HG02588 (cell line): Measurements from ENCODE around the gene SMCO2.

Experiments used
- ATAC-seq: cut with Tn5 transposase; IDR thresholded peaks from one replicate; pipeline ENCODE4 v1.9.1; 2021; ENCODE audit warnings: mild to moderate bottlenecking, moderate library complexity; ENCODE audit not compliant: unreplicated experiment

The SMCO2 gene

DNA sequence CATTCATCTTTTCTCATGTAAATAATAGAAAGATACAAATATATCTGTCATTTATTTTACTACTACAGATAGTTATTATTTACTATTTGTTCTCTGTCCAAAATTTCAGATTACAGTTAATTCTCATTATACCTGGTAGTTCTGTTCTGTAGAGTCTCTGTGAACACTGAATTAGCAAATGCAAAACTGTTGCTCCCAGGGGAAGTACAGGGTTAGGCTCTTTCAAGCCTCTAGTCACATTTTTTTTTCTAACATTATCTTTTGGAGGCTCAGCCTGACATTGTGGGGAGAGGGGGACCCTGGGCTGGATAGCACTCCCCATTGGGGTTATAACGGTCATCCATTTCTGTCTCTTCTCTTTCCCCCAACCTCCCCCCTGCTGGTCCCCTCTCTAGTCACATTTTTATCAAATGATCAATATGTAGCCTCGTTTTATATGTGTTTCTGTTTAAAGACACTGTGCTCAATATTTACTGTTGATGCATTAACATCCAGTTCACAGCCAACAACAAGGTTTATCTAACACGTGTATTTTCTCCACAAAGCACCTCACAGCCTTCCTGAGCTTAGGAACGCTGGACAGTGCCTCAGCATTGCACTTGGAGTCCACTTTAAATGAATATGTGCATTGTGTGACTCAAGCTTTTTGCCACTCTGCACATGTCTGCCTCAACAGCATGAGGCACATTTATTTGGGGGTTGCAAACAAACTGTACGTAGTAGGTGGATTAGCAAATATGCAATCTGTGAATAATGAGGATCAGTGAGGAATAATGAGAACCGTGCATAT, 4.7 kb downstream of the SMCO2 start:
- no peak for ATAC-seq

DNA sequence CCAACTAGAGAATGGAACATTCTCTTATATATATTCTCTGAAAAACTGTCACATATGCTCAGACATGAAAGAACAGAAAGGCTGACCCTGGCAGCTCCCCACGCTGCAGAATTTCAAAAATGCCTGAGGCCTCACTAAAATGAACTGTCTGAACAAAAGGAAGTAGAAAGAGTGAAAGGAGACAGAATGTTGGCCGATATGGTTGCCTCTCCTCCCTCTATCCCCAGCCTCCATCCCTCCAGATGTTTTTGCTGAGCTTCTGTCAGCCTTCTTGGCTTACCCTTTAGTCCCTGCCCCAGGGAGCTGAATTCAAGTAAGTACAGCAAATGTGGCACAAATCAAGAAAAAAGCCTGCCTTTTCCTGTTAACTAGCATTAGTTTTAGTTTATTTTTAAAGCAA, 6.9 kb downstream of the SMCO2 start:
- no peak for ATAC-seq

DNA sequence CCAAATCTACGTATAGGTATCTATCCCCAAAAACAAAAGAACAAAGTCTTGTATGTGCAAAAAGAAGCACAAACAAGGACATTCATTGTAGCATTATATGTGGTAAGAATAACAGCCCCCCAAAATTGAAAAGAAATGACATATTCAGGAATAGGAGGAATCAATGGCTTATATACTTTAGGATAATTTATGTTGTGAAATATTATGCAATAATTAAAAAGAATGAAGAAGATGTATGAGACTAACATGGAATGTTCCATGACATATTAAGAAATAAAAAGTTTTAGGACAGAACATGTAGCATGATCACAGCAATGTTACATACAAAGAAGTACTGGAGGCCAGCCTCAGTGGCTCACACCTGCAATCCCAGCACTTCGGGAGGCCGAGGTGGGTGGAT, 9.1 kb downstream of the SMCO2 start:
- no peak for ATAC-seq

DNA sequence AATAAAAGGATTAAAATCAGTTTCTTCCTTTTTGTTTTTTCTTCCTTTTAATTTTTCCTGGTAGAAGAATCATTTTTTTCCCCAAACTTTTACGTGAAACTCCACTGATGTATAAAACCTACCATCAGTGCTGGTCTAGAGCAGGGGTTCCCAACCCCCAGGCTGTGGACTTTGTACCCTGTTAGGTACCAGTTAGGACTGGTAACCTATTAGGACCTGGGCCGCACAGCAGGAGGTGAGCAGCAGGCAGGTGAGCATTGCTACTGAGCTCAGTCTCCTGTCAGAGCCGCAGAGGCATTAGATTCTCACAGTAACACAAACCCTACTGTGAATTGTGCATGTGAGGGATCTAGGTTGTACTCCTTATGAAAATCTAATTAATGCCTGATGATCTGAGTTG, 10.1 kb downstream of the SMCO2 start:
- no peak for ATAC-seq

DNA sequence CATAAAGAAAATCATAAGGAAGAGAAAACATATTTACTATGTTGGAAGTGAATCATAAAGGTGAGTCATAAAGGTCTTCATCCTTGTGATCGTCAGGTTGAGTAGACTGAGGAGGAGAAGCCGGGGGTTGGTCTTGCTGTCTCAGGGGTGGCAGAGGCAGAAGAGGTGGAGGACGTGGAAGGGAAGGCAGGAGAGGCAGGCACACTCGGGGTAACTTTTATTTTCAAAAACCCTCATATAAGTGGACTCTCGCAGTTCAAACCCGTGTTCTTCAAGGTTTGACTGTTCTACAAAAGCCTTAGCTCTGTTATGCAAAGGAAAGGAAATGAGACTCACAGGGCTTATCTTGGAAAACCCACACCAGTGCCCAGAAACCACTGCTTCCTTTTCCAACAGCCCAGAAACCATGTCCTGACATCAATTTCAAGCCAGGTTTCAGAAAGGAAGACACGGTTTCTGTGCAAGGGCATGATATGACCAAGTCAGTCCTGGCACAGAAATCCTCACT, 14.0 kb downstream of the SMCO2 start:
- no peak for ATAC-seq

DNA sequence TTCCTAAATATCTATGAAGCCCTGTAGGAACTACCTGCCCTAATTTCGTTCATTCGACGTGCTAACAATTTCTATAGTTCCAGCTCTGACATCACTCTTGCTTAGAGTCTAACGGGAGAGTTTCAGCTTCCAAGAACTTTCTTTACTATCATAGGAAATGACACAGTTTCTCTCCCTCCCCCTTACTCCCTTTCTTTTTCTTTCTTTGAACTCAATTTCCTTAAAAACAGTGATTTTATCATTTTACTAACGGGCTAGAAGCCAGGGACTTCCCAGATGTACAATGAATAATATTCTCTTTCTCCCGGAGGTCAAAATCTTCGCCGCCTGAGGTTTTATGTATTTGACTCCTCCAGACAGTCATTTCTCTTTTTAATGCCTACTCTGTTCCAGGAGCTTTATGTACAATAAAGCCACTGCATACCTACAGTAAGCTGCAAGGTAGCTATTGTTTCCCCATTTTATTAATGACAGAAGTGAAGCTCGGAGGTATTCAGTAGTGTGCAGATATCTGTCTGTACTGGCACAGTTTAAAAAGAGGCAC, 15.7 kb downstream of the SMCO2 start:
- no peak for ATAC-seq

DNA sequence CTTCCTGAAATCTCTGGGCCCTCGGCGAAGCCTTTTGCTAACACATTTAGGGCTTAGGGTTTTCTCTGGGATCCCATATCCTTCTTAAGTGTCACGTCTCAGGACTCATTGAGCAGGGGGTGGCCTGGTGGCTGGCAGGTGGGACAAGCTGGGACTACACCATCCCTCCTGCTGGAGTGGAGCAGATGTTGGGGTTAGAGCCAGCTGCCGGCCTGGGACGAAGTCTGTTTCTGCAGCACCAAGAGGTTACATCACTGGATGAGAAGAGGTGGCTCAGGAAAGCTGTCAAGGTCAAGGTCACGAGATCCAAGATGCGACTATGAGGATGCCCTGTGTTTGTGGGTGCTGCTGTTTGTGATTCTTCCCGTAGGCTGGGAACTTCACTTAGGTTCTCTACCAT, 16.3 kb downstream of the SMCO2 start:
- no peak for ATAC-seq

DNA sequence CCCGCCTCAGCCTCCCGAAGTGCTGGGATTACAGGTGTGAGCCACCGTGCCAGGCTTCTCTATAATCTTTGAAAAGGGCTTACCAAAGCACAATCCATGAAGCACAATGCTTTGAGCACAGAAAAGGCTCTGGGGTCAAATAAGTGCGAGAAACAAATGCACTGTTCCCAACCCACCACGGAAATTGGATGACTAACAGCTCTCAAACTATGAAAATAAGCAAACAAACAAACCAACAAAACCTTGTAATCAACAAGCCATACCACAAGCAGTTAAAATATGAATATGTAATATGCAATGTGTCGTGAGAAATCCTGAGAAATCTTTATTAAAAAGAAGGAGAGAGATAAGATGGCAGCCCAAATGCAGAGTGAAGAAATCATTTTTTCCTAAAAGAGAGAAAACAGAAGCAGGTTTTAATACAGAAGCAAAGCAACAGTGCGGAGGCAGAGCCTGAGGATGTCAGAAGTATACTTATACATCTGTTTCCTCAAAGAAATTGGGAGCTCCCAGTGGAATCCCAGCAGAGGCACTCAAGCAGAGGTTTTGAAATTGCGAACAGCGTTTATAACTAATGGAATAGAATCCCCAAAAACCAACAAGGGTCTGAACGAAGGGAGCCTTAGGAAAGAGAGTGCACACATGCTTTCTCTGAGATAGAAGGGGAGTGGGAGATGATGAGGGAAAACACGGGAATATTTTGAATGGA, 17.1 kb downstream of the SMCO2 start:
- no peak for ATAC-seq

DNA sequence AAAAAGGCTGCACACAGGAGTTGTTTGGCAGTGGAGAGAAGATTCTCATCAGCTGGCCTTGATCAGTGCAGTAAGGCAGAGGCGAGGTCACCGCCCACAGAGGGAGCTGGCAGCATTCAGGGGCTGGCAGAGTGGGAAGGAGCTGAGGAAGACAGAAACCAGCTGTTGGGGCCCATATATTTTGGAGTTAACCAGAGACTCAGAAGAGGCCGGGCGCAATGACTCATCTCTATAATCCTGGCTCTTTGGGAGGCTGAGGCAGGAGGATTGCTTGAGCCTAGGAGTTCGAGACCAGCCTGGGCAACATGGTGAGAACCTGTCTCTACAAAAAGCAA, 17.7 kb downstream of the SMCO2 start:
- ATAC-seq: no peak

DNA sequence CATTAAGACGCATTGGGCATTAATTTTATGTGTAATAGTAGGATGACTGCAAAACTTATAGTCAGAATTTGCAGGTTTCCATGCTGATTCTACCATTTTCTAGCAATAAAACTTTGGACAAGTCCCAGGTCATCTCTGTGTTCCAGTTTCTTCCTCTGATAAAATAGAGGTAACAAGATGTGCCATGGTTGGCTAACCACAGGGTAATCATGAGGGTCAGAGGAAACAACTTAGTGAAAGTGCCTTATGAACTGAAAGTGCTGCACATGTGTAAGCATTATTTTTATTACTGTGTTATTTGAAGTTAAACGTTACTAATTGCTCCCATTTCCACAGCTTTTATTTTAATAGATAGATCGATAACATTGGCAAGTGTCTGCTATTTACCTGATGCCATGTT, 21.1 kb downstream of the SMCO2 start:
- peak; percentile 46 for ATAC-seq

DNA sequence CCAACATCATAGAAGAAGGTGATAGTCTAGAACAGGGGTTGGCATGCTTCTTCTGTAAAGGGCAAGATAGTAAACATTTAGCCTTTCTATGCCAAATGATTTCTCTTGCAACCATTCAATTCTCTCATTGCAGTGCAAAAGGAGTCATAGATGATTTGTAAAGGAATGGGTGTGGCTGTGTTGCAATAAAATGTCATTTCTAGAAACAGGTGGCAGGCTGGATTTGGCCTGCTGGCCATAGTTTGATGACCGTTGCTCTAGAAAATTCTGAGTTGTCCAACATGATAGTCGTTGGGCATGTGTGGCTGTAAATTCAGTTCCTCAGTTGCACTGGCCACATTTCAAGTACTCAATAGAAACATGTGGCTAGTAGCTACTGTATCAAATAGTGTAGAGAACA, 21.7 kb downstream of the SMCO2 start:
- no peak for ATAC-seq

DNA sequence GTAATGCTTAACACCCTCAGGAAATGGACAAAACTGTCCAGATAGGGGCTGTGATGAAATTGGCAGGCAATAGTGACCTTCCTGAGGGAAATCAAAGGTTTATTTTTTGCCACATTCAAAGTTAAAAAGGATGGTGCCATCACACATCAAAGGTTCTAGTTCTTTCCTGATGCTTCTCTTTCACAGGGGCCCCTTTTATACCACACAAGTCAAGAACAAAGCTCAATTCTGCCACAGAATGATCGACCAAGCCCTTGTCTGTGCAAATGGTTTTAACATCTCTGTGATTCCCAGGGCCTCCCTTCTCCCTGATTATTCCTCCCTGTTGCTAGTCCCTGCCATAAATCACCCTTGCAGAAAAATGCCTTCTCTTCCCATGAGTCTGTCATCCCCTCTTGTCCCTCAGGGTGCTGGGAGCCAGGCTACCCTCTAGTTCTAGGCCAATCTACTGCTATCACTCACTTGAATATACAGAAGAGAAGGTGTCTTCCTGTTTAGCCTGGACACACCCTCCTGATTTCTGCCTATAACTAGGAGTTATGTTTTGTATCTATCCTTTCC, 22.7 kb downstream of the SMCO2 start:
- no peak for ATAC-seq

DNA sequence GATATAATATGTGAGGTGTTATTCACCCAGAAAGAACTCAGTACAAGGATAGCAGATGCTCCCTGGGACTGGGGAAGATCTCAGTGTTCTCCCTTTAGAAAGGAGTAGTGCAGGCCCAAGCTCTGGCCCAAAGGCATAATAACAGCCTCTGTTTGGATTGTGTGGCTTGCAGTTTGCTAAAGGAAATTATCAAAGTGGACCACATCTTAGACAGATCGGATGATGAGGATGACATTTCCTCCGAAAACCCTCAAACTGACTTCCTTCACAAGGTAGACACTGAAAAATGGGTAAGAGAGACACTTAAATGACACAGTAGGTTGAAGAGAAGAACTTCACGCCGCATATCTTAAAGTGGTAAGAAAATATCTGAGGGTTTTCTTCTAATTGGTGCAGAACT, 26.1 kb downstream of the SMCO2 start:
- ATAC-seq: no peak

DNA sequence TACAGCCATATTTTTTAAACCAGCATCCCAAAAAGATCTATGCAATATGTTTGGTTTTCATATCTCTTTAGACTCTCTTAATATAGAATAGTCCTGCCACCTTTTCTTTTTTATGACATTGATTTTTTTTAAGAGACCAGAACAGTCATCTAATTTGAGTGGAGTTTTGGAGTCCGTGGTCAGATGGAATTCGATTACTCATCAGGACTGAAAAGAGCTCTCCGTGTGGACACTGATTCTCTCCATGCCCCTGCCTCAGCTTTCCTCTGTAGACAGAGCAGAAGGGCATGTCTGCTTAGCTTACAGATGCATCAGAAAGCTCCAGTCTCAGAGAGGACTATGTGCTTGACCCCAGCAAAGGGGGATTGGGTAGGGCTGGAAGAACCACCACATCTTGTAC, 27.8 kb downstream of the SMCO2 start:
- no peak for ATAC-seq

DNA sequence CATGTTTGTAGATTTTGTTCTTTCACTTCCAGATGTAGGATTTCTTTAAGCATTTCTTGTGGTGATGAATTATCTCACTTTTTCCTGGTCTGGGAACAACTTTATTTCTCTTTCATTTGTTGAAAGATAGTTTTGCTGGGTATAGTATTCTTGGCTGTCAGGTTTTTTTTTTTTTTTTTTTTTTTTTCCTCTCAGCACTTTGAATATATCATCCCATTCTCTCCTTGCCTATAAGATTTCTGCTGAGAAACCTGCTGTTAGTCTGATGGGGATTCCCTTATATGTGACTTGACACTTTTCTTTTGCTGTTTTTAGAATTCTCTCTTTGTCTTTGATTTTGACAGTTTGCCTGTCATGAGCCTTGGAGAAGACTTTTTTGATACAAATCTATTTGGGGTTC, 30.5 kb downstream of the SMCO2 start:
- ATAC-seq: no peak

DNA sequence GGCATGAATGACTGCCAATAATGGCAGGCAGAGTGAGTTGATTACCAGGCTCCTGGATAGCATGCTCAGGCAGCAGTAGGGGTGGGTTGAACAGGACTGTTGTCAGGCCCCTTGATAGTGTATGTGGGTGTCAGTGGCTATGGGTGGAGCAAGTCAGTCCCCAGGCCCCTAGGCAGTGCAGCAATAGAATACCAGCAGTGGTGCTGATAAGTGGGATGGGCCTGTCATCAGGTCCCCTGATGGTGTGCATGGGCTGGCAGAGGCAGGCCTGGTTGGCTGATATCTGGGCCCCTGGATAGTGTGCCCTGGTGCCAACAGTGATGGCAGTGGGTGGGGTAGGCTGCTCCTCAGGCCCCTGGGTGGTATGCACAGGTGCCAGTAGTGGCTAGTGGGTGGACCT, 32.4 kb downstream of the SMCO2 start:
- no peak for ATAC-seq

DNA sequence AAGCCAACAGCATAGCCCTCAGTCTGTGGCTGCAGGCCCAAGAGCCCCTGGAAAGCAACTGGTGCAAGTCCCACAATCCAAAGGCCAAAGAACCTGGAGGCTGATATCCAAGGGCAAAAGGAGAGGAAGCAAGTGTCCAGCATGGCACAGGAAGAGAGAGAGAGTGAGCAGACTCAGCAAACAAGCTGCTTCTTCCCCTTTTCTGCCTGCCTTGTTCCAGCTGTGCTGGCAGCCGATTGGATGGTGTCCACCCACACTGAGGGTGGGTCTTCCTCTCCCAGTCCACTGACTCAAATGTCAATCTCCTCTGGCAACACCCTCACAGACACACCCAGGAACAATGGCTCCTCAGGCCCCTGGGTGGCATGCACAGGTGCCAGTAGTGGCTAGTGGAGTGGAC, 33.5 kb downstream of the SMCO2 start:
- ATAC-seq: no peak

DNA sequence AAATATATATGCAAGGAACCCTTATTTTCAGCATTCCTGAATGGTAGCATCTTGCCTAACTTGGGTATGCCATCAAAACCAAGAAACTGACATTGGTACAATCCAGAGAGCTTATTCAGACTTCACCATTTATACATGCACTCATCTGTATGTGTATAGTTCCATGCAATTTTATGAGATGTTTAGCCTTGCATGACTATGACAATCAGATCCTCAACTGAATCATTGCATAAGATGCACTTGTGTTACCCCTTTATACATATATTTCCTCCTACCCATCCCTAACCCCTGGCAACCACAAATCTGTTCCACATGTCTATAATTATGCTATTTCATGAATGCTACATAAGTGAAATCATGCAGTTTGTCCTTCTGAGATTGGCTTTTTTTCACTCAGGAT, 40.4 kb downstream of the SMCO2 start:
- ATAC-seq: no peak

DNA sequence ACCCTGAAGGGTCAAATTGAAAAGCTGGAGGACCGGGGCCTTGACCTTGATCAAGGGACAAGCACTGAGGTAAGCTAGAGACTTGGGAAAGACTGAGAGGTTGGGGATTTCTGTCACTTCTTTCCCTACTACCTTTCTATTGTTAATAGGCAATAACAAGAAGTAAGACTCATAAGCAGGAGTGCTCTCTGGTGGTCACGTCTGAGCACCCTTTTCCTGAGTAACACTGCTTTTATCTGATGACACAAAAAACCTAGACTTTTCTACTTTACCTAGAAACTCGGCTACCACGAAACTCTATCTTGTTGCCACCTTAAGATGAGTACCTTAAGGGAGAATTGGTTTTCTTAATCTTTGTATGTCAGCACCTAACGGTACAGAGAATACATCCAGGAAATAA, 41.9 kb downstream of the SMCO2 start:
- no peak for ATAC-seq

DNA sequence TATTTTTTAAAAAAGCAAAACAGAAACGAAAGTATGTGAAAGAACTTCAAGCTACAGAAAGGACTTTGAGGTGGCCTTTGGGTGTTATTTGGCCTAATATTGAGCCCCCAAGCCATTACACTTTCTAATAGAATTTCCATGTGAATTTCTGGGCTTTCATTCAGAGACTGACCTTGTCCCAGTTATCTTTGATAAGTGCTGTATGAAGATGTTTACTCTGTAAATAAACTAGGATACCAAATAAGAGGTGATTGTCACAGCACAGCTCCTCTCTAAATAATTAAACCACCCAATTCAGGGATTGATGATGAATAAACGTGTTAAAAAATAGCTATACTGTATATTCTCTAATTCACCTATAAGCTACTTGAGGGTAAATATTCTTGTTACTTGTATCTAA, 44.7 kb downstream of the SMCO2 start:
- no peak for ATAC-seq

DNA sequence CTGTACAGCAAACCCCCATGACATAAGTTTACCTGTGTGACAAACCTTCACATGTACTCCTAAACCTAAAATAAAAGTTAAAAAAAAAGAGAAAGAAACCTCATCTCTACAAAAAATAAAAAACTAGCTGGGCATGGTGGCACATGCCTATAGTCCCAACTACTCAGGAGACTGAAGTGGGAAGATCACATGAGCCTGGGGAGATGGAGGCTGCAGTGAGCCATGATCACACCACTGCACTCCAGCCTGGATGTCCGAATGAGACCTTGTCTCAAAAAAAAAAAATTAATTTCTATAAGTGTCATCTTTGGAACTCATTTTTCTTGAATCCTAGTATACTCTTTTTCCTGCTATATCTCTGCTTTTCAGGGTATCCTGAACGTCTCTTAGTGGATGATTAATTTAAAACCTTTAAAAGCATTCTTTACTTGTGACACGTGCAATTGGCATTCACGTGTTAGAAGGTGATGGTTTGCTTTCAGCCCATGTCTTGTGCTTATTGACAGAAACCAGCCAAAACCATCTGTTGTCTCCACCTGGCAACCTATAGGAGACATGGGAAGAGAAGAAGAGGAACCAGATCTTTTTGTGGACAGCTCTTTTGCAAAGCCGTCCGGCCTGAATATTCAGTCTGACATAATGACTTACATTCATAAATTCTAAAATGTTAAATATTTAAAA, 46.9 kb downstream of the SMCO2 start:
- no peak for ATAC-seq
